PFSK-1 (cell line): ENCODE measurements around the gene PTBP1.

ENCODE experiments used
- FOXP2 ChIP-seq: optimal IDR thresholded peaks from 2 replicates; pipeline ENCODE3; 2011; ENCODE audit warnings: borderline replicate concordance, control low read depth, inconsistent platforms; ENCODE audit not compliant: insufficient read depth; ENCODE audit errors: extremely low read length, extremely low read depth
- POLR2AphosphoS5 ChIP-seq: IDR thresholded peaks from 2 replicates; pipeline ENCODE4 v1.6.1; 2012; ENCODE audit warnings: low read depth, mild to moderate bottlenecking, control low read depth, low read length, moderate library complexity
- REST ChIP-seq, 2 experiments: IDR thresholded peaks; 2 replicates each; pipeline versions ENCODE4 v1.6.1 to v1.8.0; 2011 to 2012; ENCODE audit warnings: low read depth in 2 of 2, low read length in 2 of 2, control low read depth in 1 of 2, inconsistent platforms in 1 of 2, mild to moderate bottlenecking in 1 of 2, moderate library complexity in 1 of 2; ENCODE audit not compliant: insufficient read depth in 1 of 2
- SIN3A ChIP-seq: IDR thresholded peaks from 2 replicates; pipeline ENCODE4 v1.6.1; 2012; ENCODE audit warnings: mild to moderate bottlenecking, low read length, moderate library complexity, borderline replicate concordance; ENCODE audit not compliant: insufficient read depth
- TAF1 ChIP-seq: IDR thresholded peaks from 2 replicates; pipeline ENCODE4 v1.6.1; 2012; ENCODE audit warnings: low read length, control low read depth, borderline replicate concordance; ENCODE audit not compliant: insufficient read depth

GRCh38 chr19:807627-808422, 10.6 kb downstream of the PTBP1 start:
- no peak for TF ChIP-seq POLR2AphosphoS5
- no peak for TF ChIP-seq TAF1
- no peak for TF ChIP-seq REST (IDR thresholded peaks at IDR 0.05; ENCODE audit: insufficient read depth in 1 of 2, low read depth in 2 of 2, low read length in 2 of 2)
- no peak for TF ChIP-seq SIN3A
- no peak for TF ChIP-seq FOXP2
